Heart right ventricle (tissue), 16 donors: Measurements from ENCODE around the gene MINK1. TPM values are rescaled to one million over a fixed set of nuclear protein-coding genes. Genes with fewer than 3 reads are reported as not detected.

Source experiments
- ATAC-seq, 8 donors: fragments of 200-7000 bp; cut with Tn5 transposase; one replicate each; pipeline ENCODE4 v1.9.1; 2020; ENCODE audit warnings: mild to moderate bottlenecking in 8 of 8, moderate library complexity in 8 of 8, moderate number of reproducible peaks in 1 of 8
- DNase-seq, 2 donors: peaks; one replicate each; pipeline ENCODE4 v3.0.0-alpha.2; 2020
- H3K27ac ChIP-seq, 10 donors: fragments of 200-600 bp; sonication (generic) in 2 of 10; one replicate each; pipeline versions ENCODE4 v1.5.0 to v1.8.0; 2020 to 2022; ENCODE audit warnings: mild to moderate bottlenecking in 3 of 10
- H3K27me3 ChIP-seq, 7 donors: fragments of 200-600 bp; one replicate each; pipeline ENCODE4 v1.8.0; 2021 to 2022; ENCODE audit warnings: mild to moderate bottlenecking in 2 of 7
- H3K36me3 ChIP-seq, 9 donors: fragments of 200-600 bp; sonication (generic) in 1 of 9; one replicate each; pipeline versions ENCODE4 v1.5.0 to v1.8.0; 2020 to 2022; ENCODE audit warnings: mild to moderate bottlenecking in 2 of 9
- H3K4me1 ChIP-seq, 9 donors: fragments of 200-600 bp; sonication (generic) in 1 of 9; one replicate each; pipeline versions ENCODE4 v1.5.0 to v1.8.0; 2020 to 2022; ENCODE audit warnings: mild to moderate bottlenecking in 4 of 9
- H3K4me3 ChIP-seq, 10 donors: fragments of 200-600 bp; sonication (generic) in 2 of 10; one replicate each; pipeline versions ENCODE4 v1.5.0 to v1.8.0; 2020 to 2022; ENCODE audit warnings: mild to moderate bottlenecking in 7 of 10, moderate library complexity in 2 of 10
- H3K9me3 ChIP-seq, 11 donors: fragments of 200-600 bp in 10 of 11; sonication (generic) in 2 of 11; one replicate each; pipeline versions ENCODE4 v1.5.0 to v1.8.0; 2013 to 2022; ENCODE audit warnings: mild to moderate bottlenecking in 2 of 11, control low read depth in 1 of 11, moderate library complexity in 1 of 11
- CTCF ChIP-seq, 9 donors: fragments of 200-600 bp; sonication (generic) in 2 of 9; IDR thresholded peaks; one replicate each; pipeline versions ENCODE4 v1.5.0 to v1.8.0; 2021 to 2022; ENCODE audit warnings: antibody characterized with exemption in 9 of 9, mild to moderate bottlenecking in 5 of 9, moderate library complexity in 1 of 9
- WGBS, 2 donors: extraction: QIAGEN DNeasy Blood & Tissue Kit; methylation state at CpG; one replicate each; pipeline ENCODE4 v1.1.7; 2013; ENCODE audit warnings: inconsistent platforms in 1 of 2; 5-methylcytosine and 5-hydroxymethylcytosine counted together
- intact Hi-C, 10 donors: fragments of 100-400 bp; cut with DNase I; formaldehyde crosslinking; loops; one replicate each; pipeline versions ENCODE4 v1.11.1 to v1.14.2; 2022
- polyA plus RNA-seq, 2 donors: library from polyadenylated mRNA; stranded (reverse); fragments of 200-250 nt; gene quantifications; one replicate each; pipeline ENCODE4 v1.2.3, GENCODE V29; 2013
- total RNA-seq, 10 donors: library from RNA; stranded (reverse); fragmentation: NEBNext Ultra II Directional in 3 of 10; extraction: Animal tissue kit (Norgen Biotek cat#: 25700) in 3 of 10; gene quantifications; one replicate each; pipeline versions ENCODE4 v1.2.1 to v1.2.4, GENCODE V29; 2021 to 2023
- donor health status: Arrhythmogenic right ventricular cardiomyopathy.
- donor health status: ischemic (EF 13 %, LVEDD 7.1; RV severe dilation, severe dysfunction).
- donor health status: healthy with polysubstance abuse.
- donor health status: DM: no; HTN: yes; CAD: no.
- donor health status: DM: no; HTN: no; CAD: no.
- donor health status: ischemic (EF 25% LVEDD 6.9; RV normal size, moderate dysfunction).
- donor health status: ischemic (EF 25% LVEDD 5.7; RV mildly dilated, moderate dysfunction).
- donor health status: healthy.
- donor health status: DM: yes; HTN: yes; CAD: no.
- donor health status: Ischemic cardiomyopathy.
- donor health status: ischemic (EF 35%, LVEDD 5.7; RV mildly dilated, moderate dysfunction).
- donor health status: nonischemic (EF 11% LVEDD 7.7; RV severe dilation, severe dysfunction).
- donor health status: DM: yes; HTN: yes; CAD: no.
- donor health status: PGD.
- donor health status: ischemic (EF 29% LVEDD 5.4; RV normal size, mild dysfunction).
- donor health status: nonischemic (EF 23%, LVEDD 6.1; RV moderate dilation, normal function).

MINK1 gene
- total and polyA plus RNA-seq, 12 donors: 17.3 to 54.1 (median 33.5) TPM

DNA sequence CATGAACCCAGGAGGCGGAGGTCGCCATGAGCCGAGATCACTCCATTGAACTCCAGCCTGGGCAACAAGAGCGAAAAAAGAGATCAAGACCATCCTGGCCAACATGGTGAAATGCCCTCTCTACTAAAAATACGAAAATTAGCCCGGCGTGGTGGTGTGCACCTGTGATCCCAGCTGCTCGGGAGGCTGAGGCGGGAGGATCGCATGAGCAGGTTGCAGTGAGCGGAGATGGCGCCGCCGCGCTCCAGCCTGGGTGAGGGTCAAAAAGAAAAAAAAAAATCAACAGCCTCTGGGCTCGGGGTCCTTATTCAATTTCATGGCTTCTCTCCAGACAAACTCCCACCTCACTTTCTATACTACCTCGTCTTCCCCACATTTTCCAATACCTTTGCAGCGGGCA lies 95.7 kb downstream of the MINK1 start:
- no peak for TF ChIP-seq CTCF (IDR thresholded peaks at IDR 0.05)
- intact Hi-C loops: no loop called here
- DNase-seq (no peak), ATAC-seq (no peak)
- H3K9me3 ChIP-seq: no peaks in the 10 kb centered on the region
- no peak overlapping the region for H3K27ac ChIP-seq
- H3K27me3 ChIP-seq: no peaks in the 10 kb centered on the region
- H3K4me3 ChIP-seq: no peak overlapping the region
- 96 to 97% methylated on average over 18 of the region's 18 CpGs for WGBS, 2 donors
- H3K36me3 ChIP-seq: no peaks in the 10 kb centered on the region
- H3K4me1 ChIP-seq: peaks cover 0 to 14% (median under 1%) of the 10 kb centered on the region in 9 donors

DNA sequence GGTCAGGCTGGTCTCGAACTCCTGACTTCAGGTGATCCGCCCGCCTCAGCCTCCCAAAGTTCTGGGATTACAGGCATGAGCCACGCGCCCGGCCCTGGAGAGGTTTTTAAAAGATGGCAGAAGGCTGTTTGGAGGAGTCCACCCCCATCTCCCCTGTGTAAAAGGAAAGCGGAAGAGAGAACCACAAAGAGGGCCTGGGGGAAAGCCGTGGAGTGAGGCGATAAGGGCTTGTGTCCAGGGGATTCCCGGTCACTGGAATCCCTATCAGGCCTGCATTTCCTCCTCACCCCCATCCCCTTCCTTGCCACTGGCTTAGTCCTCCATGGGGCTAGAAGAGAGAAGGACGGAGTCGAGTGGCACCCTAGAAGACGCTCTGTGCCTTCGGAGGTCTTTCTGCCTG lies 98.8 kb downstream of the MINK1 start, which contains the start of gene GP1BA:
GP1BA (plus strand) TSS at position 315 of the 400 bp plus-strand sequence. CDS start 328 bp downstream, outside the sequence.
- no peaks in the 10 kb centered on the region for H3K27me3 ChIP-seq
- no peak for TF ChIP-seq CTCF (IDR thresholded peaks at IDR 0.05)
- H3K27ac ChIP-seq: no peak within 1 kb of the TSS
- H3K9me3 ChIP-seq: no peaks in the 10 kb centered on the region
- peaks cover 2 to 24% (median 8%) of the 10 kb centered on the region in 9 donors for H3K4me1 ChIP-seq
- peaks cover 0 to 18% (median 0%) of the 10 kb centered on the region in 9 donors for H3K36me3 ChIP-seq
- intact Hi-C loops: loop anchor here in 2 of 10 donors (10.0 kb wide), 1 partner anchor 53 kb away; the partner anchor contains the start of gene CAMTA2 (in 2 of the 2)
- 56% methylated on average over 14 of the region's 14 CpGs for WGBS, 2 donors
- ATAC-seq: peak in 1 of 8 donors; percentile 14
- no peak within 1 kb of the TSS for H3K4me3 ChIP-seq
- no peak for DNase-seq

DNA sequence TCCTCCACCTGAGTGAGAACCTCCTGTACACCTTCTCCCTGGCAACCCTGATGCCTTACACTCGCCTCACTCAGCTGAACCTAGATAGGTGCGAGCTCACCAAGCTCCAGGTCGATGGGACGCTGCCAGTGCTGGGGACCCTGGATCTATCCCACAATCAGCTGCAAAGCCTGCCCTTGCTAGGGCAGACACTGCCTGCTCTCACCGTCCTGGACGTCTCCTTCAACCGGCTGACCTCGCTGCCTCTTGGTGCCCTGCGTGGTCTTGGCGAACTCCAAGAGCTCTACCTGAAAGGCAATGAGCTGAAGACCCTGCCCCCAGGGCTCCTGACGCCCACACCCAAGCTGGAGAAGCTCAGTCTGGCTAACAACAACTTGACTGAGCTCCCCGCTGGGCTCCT lies 99.6 kb downstream of the MINK1 start:
- no peak for TF ChIP-seq CTCF (IDR thresholded peaks at IDR 0.05)
- DNase-seq (no peak), ATAC-seq (no peak)
- H3K27ac ChIP-seq: no peak overlapping the region
- H3K4me3 ChIP-seq: no peak overlapping the region
- WGBS, 2 donors: 89 to 95% methylated on average over 12 of the region's 12 CpGs
- no peaks in the 10 kb centered on the region for H3K27me3 ChIP-seq
- H3K36me3 ChIP-seq: peaks cover 0 to 26% (median 6%) of the 10 kb centered on the region in 9 donors
- H3K4me1 ChIP-seq: peaks cover 2 to 29% (median 10%) of the 10 kb centered on the region in 9 donors
- intact Hi-C loops: loop anchor here in 2 of 10 donors (10.0 kb wide), 1 partner anchor 52 kb away; the partner anchor contains the start of gene CAMTA2 (in 2 of the 2)
- no peaks in the 10 kb centered on the region for H3K9me3 ChIP-seq

- Histone ChIP-seq H3K27ac (peak overlapping the region in 3 of 10 donors; percentile 21 to 65 (median 42)), H3K36me3 (peaks cover 0 to 35% (median 10%) of the 10 kb centered on the region in 9 donors), H3K27me3 (no peaks in the 10 kb centered on the region), H3K4me3 (no peak overlapping the region), H3K9me3 (no peaks in the 10 kb centered on the region), H3K4me1 (peaks cover 9 to 38% (median 18%) of the 10 kb centered on the region in 9 donors)
- intact Hi-C loops: loop anchor here in 2 of 10 donors (10.0 kb wide), 1 partner anchor 51 kb away; the partner anchor contains the start of gene CAMTA2 (in 2 of the 2)
- no peak for DNase-seq
- WGBS, 2 donors: 86 to 94% methylated on average over 13 to 16 of the region's 16 CpGs
- no peak for ATAC-seq
- TF ChIP-seq CTCF (IDR thresholded peaks at IDR 0.05): no peak
Measured at GRCh38 chr17:4933646-4934045, 100.5 kb downstream of the MINK1 start.
